Measurements from ENCODE around the gene DPH1.

DNA sequence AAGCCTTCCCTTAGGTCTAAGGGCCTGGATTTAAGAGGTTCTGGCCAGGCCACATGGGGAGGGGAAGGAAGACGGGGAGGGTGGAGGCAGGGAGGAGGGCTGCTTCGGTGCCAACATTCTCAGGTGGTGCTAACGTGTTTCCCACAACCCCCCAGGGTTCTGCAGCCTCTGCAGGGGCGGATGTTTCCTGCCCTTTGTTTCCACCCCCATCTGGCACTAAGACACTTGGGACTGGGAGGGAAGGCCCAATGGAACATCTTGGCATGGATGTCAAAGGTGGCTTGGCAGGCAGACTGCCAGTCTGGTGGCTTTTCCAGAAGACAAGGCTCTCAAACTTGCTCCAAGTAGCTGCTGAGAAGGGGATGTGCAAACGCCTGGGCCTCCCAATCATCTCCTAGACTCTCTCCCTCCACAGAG, 37.7 kb downstream of the DPH1 start:
- TF ChIP-seq POLR2A (IDR thresholded peaks at IDR 0.05; ENCODE audit: low read depth, low read length) (no peak; the same call in 1 of the 2 replicates), BHLHE40 (IDR thresholded peaks at IDR 0.05; ENCODE audit: low read depth, low read length) (no peak), CEBPB (IDR thresholded peaks at IDR 0.05; ENCODE audit: low read depth, low read length) (no peak), RAD21 (IDR thresholded peaks at IDR 0.05; ENCODE audit: low read length) (no peak), MXI1 (IDR thresholded peaks at IDR 0.05; ENCODE audit: borderline replicate concordance, low read depth, low read length) (no peak), SMC3 (IDR thresholded peaks at IDR 0.05; ENCODE audit: low read depth, low read length) (no peak), CHD1 (IDR thresholded peaks at IDR 0.05; ENCODE audit: low read depth, low read length) (no peak), MAFK (IDR thresholded peaks at IDR 0.05; ENCODE audit: low read depth, low read length) (no peak)
- TF ChIP-seq, protein P1, sequence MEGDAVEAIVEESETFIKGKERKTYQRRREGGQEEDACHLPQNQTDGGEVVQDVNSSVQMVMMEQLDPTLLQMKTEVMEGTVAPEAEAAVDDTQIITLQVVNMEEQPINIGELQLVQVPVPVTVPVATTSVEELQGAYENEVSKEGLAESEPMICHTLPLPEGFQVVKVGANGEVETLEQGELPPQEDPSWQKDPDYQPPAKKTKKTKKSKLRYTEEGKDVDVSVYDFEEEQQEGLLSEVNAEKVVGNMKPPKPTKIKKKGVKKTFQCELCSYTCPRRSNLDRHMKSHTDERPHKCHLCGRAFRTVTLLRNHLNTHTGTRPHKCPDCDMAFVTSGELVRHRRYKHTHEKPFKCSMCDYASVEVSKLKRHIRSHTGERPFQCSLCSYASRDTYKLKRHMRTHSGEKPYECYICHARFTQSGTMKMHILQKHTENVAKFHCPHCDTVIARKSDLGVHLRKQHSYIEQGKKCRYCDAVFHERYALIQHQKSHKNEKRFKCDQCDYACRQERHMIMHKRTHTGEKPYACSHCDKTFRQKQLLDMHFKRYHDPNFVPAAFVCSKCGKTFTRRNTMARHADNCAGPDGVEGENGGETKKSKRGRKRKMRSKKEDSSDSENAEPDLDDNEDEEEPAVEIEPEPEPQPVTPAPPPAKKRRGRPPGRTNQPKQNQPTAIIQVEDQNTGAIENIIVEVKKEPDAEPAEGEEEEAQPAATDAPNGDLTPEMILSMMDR (conservative IDR thresholded peaks at IDR 0.05; ENCODE audit: low read depth, low read length), result no peak
- TF ChIP-seq, protein P2, sequence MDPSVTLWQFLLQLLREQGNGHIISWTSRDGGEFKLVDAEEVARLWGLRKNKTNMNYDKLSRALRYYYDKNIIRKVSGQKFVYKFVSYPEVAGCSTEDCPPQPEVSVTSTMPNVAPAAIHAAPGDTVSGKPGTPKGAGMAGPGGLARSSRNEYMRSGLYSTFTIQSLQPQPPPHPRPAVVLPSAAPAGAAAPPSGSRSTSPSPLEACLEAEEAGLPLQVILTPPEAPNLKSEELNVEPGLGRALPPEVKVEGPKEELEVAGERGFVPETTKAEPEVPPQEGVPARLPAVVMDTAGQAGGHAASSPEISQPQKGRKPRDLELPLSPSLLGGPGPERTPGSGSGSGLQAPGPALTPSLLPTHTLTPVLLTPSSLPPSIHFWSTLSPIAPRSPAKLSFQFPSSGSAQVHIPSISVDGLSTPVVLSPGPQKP (IDR thresholded peaks at IDR 0.05; ENCODE audit: borderline replicate concordance, low read depth, low read length), result no peak
